Measurements from ENCODE around the gene MPPED1. TPM values are rescaled to one million over a fixed set of nuclear protein-coding genes. Genes with fewer than 3 reads are reported as not detected.
A peak's percentile ranks its signal among the peaks of the same experiment; 100 is the strongest.

The MPPED1 gene
- total and polyA plus RNA-seq, 8 donors: 0.19 to 1.5 (median 0.47) TPM; not detected in 4

DNA sequence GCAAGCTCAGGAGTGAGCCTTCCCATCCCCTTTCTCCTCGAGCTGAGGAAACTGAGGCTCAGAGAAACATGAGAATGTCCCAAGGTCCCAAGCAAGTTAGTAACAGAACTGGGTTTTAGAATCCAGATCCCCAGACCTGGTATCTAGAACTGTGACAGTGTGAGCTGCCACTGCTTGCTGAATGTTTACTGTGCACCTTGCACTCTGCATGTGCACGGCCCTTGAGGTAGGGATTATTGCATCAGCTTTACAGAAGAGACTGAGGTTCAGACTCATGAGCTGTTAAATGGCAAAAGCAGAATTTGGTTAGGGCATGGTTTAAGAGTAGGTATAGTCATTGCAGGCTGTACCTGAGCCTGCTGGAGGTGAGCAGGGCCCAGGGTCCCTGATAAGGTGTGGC is 3.8 kb upstream of the MPPED1 start:
- Histone ChIP-seq H3K9me3 (no peaks in the 10 kb centered on the region), H3K36me3 (no peaks in the 10 kb centered on the region), H3K4me1 (peaks cover 0 to 8% (median 3%) of the 10 kb centered on the region in 4 donors), H3K27ac (no peak overlapping the region), H3K27me3 (peaks cover 0 to 52% (median 27%) of the 10 kb centered on the region in 3 donors), H3K4me3 (no peak overlapping the region)
- TF ChIP-seq, protein P1, sequence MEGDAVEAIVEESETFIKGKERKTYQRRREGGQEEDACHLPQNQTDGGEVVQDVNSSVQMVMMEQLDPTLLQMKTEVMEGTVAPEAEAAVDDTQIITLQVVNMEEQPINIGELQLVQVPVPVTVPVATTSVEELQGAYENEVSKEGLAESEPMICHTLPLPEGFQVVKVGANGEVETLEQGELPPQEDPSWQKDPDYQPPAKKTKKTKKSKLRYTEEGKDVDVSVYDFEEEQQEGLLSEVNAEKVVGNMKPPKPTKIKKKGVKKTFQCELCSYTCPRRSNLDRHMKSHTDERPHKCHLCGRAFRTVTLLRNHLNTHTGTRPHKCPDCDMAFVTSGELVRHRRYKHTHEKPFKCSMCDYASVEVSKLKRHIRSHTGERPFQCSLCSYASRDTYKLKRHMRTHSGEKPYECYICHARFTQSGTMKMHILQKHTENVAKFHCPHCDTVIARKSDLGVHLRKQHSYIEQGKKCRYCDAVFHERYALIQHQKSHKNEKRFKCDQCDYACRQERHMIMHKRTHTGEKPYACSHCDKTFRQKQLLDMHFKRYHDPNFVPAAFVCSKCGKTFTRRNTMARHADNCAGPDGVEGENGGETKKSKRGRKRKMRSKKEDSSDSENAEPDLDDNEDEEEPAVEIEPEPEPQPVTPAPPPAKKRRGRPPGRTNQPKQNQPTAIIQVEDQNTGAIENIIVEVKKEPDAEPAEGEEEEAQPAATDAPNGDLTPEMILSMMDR (IDR thresholded peaks at IDR 0.05): no peak
- no peak for TF ChIP-seq POLR2A (IDR thresholded peaks at IDR 0.05)
- no peak for TF ChIP-seq EP300 (IDR thresholded peaks at IDR 0.05)
- no peak for TF ChIP-seq POLR2AphosphoS5 (IDR thresholded peaks at IDR 0.05)
- no peak for DNase-seq
- WGBS, 5 donors: 55 to 72% (median 62%) methylated on average over 2 of the region's 2 CpGs
- intact Hi-C loops (cut with DNase I; ENCODE audit: low total_unique reads): no loop called here

DNA sequence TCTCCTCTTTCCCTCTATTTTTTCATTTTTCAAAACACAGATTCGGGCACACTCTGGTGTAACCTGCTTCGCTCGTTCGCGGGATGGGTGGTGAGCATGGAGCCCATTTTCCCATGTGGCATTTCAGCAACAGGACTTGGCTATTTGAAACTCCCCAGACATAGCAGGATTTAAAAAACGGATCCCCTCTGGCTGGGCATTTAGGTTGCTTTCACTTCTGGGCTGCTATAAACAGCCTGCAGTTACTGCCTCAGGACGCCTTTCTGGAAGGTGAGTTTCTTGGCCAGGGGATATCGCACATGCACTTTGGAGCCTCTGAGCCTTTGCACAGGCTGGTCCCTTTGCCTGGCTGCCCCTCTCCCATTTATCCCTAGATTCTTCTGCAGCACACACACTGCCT is 2.8 kb upstream of the MPPED1 start:
- Histone ChIP-seq H3K4me1 (peaks cover 0 to 8% (median 3%) of the 10 kb centered on the region in 4 donors), H3K27ac (no peak overlapping the region), H3K27me3 (peaks cover 0 to 62% (median 36%) of the 10 kb centered on the region in 3 donors), H3K36me3 (no peaks in the 10 kb centered on the region), H3K4me3 (no peak overlapping the region), H3K9me3 (no peaks in the 10 kb centered on the region)
- no peak for DNase-seq
- TF ChIP-seq POLR2A (IDR thresholded peaks at IDR 0.05) (no peak), EP300 (IDR thresholded peaks at IDR 0.05) (no peak), POLR2AphosphoS5 (IDR thresholded peaks at IDR 0.05) (no peak)
- TF ChIP-seq, protein P1 (IDR thresholded peaks at IDR 0.05): no peak
- intact Hi-C loops (cut with DNase I; ENCODE audit: low total_unique reads): no loop called here
- WGBS, 5 donors: 85 to 91% (median 88%) methylated on average over 8 of the region's 8 CpGs

DNA sequence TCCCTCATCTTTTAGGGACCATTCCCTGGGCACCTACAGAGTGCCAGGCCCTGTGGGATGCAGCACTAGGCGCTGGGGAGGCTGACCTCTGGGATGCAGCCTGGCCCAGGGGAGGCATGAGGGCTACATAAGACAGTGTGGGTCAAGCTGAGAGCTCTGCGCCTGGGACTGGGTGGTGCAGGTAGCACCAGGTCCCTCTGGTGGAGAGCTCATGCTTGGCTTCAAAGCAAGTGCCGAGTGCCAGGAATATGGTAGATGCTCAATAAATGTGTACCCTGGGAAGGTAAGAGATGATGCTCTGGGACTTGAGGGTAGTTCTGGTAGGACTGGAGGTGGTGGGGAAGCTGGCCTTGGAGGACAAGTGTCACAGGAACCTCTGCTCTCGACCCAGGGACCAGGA is 2.0 kb upstream of the MPPED1 start:
- Histone ChIP-seq H3K4me3 (no peak overlapping the region), H3K4me1 (peaks cover 0 to 8% (median 3%) of the 10 kb centered on the region in 4 donors), H3K27me3 (peaks cover 0 to 70% (median 38%) of the 10 kb centered on the region in 3 donors), H3K36me3 (no peaks in the 10 kb centered on the region), H3K9me3 (no peaks in the 10 kb centered on the region), H3K27ac (no peak overlapping the region)
- intact Hi-C loops (cut with DNase I; ENCODE audit: low total_unique reads): no loop called here
- 59 to 71% (median 68%) methylated on average over 4 of the region's 4 CpGs for WGBS, 5 donors
- no peak for DNase-seq
- TF ChIP-seq, protein P1 (IDR thresholded peaks at IDR 0.05): no peak
- TF ChIP-seq EP300 (IDR thresholded peaks at IDR 0.05) (no peak), POLR2AphosphoS5 (IDR thresholded peaks at IDR 0.05) (no peak), POLR2A (IDR thresholded peaks at IDR 0.05) (no peak)

DNA sequence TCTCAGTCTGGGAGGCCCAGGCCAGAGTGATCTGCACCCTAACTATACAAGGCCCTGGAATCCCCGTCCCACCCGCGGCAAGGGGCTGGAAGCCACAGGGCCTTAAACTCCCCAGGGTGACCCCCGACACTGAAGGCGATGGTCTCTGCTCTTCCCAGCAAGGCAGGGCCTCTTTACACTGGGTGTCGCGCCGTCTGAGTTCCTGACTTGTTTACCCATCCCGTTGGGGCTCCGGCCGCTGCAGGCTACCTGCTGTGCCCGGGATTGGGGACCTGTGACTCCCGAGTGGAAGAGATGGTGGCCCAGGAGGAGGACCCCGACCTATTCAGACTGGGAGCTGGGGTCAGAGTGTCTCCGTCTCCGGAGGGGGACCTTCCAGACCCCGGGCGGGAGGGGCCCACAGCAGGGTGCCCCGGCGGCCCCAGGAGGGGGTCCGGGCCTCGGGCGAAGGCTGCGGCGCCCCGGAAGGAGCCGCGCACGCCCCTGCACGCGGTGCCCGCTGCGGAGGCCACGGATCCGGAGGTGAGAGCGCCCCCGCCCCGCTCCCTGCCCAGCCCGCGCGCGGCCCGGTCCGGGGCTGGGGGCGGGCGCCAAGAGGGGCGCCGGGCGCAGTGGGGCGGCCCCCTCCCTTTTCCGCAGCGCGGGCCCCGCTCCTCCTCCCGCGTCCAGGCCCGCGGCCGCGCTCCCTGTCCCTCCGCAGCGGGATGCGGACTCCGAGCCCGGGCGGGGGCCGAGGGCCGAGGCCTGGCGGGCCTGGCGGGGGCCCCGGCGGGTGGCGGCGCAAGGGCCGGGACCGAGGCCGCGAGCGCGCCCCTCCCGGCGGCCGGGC is 560 bp upstream of the MPPED1 start:
- Histone ChIP-seq H3K4me1 (peaks cover 0 to 8% (median 3%) of the 10 kb centered on the region in 4 donors), H3K36me3 (no peaks in the 10 kb centered on the region), H3K27ac (no peak overlapping the region), H3K27me3 (peaks cover 0 to 81% (median 38%) of the 10 kb centered on the region in 3 donors), H3K4me3 (peak overlapping the region in 1 of 4 donors; percentile 30), H3K9me3 (no peaks in the 10 kb centered on the region)
- 13 to 56% (median 19%) methylated on average over 15 to 83 of the region's 83 CpGs for WGBS, 5 donors
- intact Hi-C loops (cut with DNase I; ENCODE audit: low total_unique reads): no loop called here
- TF ChIP-seq, protein P1 (IDR thresholded peaks at IDR 0.05): no peak
- TF ChIP-seq POLR2AphosphoS5 (IDR thresholded peaks at IDR 0.05) (no peak), EP300 (IDR thresholded peaks at IDR 0.05) (no peak), POLR2A (IDR thresholded peaks at IDR 0.05) (no peak)
- no peak for DNase-seq
